Common myeloid progenitor, CD34-positive (primary cell): ENCODE measurements around the gene ERGIC1.
A peak's percentile ranks its signal among the peaks of the same experiment; 100 is the strongest.

Source experiments
- CTCF ChIA-PET: fragments of 350-600 bp; sonication (Branson Sonifier 250); formaldehyde crosslinking; loops from one replicate; lab custom pipeline; 2021; ENCODE audit warnings: antibody characterized with exemption; lab: Charles Lee
- POLR2A ChIA-PET: fragments of 350-600 bp; sonication (Branson Sonifier 250); formaldehyde crosslinking; loops from one replicate; lab custom pipeline; 2021; ENCODE audit warnings: antibody characterized with exemption; lab: Charles Lee
- DNase-seq, 3 donors: peaks; one replicate each; pipeline versions ENCODE4 v3.0.0 to v3.0.0-alpha.2; 2013
- H3K27ac ChIP-seq, 2 experiments: 1 replicate in 1 of 2; 2 replicates in 1 of 2; pipeline ENCODE4 v1.7.0; 2013; ENCODE audit warnings: inconsistent platforms in 2 of 2, low read length in 2 of 2, mild to moderate bottlenecking in 2 of 2, low read depth in 1 of 2, moderate library complexity in 1 of 2; ENCODE audit not compliant: severe bottlenecking in 2 of 2, insufficient read depth in 1 of 2, poor library complexity in 1 of 2
- H3K27me3 ChIP-seq, 5 experiments: replicated peaks in 2 of 5; 1 replicate in 3 of 5; 2 replicates in 2 of 5; pipeline versions ENCODE4 v1.6.1 to v1.7.0; 2013; ENCODE audit warnings: low read length in 4 of 5, mild to moderate bottlenecking in 2 of 5, moderate library complexity in 2 of 5, inconsistent platforms in 1 of 5; ENCODE audit not compliant: insufficient read depth in 5 of 5, control insufficient read depth in 4 of 5
- H3K36me3 ChIP-seq, 4 experiments: 1 replicate in 2 of 4; 2 replicates in 2 of 4; pipeline versions ENCODE4 v1.6.1 to v1.7.0; 2013; ENCODE audit warnings: low read length in 3 of 4, control low read depth in 1 of 4, mild to moderate bottlenecking in 1 of 4; ENCODE audit not compliant: control insufficient read depth in 4 of 4, insufficient read depth in 4 of 4
- H3K4me1 ChIP-seq, 4 experiments: 1 replicate in 3 of 4; 2 replicates in 1 of 4; pipeline versions ENCODE4 v1.6.1 to v1.7.1; 2013; ENCODE audit warnings: low read length in 3 of 4, mild to moderate bottlenecking in 3 of 4, control low read depth in 1 of 4, inconsistent platforms in 1 of 4, moderate library complexity in 1 of 4; ENCODE audit not compliant: control insufficient read depth in 4 of 4, insufficient read depth in 4 of 4; ENCODE audit errors: control extremely low read depth in 1 of 4
- H3K4me3 ChIP-seq, 7 experiments: 1 replicate in 4 of 7; 2 replicates in 3 of 7; pipeline versions ENCODE4 v1.5.1 to v1.7.0; 2013; ENCODE audit warnings: mild to moderate bottlenecking in 7 of 7, low read length in 6 of 7, moderate library complexity in 6 of 7, inconsistent platforms in 2 of 7, low read depth in 2 of 7, control low read depth in 1 of 7; ENCODE audit not compliant: insufficient read depth in 4 of 7, control insufficient read depth in 1 of 7; ENCODE audit errors: extremely low read depth in 1 of 7
- H3K9me3 ChIP-seq, 5 experiments: 1 replicate in 4 of 5; 2 replicates in 1 of 5; pipeline versions ENCODE4 v1.6.1 to v1.7.1; 2013; ENCODE audit warnings: low read length in 4 of 5, mild to moderate bottlenecking in 2 of 5, inconsistent platforms in 1 of 5, low read depth in 1 of 5, moderate library complexity in 1 of 5; ENCODE audit not compliant: control insufficient read depth in 4 of 5, insufficient read depth in 2 of 5; ENCODE audit errors: control extremely low read depth in 1 of 5
- WGBS: methylation state at CpG from one replicate; pipeline ENCODE4 v1.1.5; 2013; ENCODE audit not compliant: insufficient coverage; 5-methylcytosine and 5-hydroxymethylcytosine counted together

ERGIC1 gene

GRCh38 chr5:172866802-172867748, 33.0 kb downstream of the ERGIC1 start:
- no peaks in the 10 kb centered on the region for H3K27me3 ChIP-seq
- 95% methylated on average over 6 of the region's 9 CpGs for WGBS
- peaks cover 7 to 47% (median 42%) of the 10 kb centered on the region in 4 experiments for H3K4me1 ChIP-seq
- no peak overlapping the region for H3K27ac ChIP-seq
- DNase-seq = no peak
- H3K4me3 ChIP-seq = no peak overlapping the region
- ChIA-PET POLR2A (no interaction called here), CTCF (interaction anchor here (0.8 to 4.2 kb wide), 5 partner anchors 11 to 152 kb away, joined by 3 to 16 read pairs (median 6); no protein-coding TSS in a partner anchor)
- peaks cover 0 to 27% (median 12%) of the 10 kb centered on the region in 4 experiments for H3K36me3 ChIP-seq
- H3K9me3 ChIP-seq = no peaks in the 10 kb centered on the region

- Histone ChIP-seq H3K27me3 (no peaks in the 10 kb centered on the region), H3K36me3 (peaks cover 0 to 27% (median 10%) of the 10 kb centered on the region in 4 experiments), H3K9me3 (no peaks in the 10 kb centered on the region), H3K4me3 (no peak overlapping the region), H3K27ac (no peak overlapping the region), H3K4me1 (peaks cover 9 to 53% (median 47%) of the 10 kb centered on the region in 4 experiments)
- 76% methylated on average over 11 of the region's 11 CpGs for WGBS
- DNase-seq = no peak
- POLR2A ChIA-PET = interaction anchor here (0.5 kb wide), 1 partner anchor 91 kb away, joined by 3 read pairs; no protein-coding TSS in a partner anchor
- CTCF ChIA-PET = interaction anchor here (1.9 to 4.2 kb wide), 2 partner anchors 20 to 153 kb away, joined by 6 to 16 read pairs; no protein-coding TSS in a partner anchor
Measured at GRCh38 chr5:172867761-172868435, 33.8 kb downstream of the ERGIC1 start.

- Histone ChIP-seq H3K9me3 (no peaks in the 10 kb centered on the region), H3K4me3 (peak overlapping the region in 1 of 7 experiments; percentile 4), H3K36me3 (peaks cover 0 to 27% (median 8%) of the 10 kb centered on the region in 4 experiments), H3K4me1 (peaks cover 9 to 58% (median 53%) of the 10 kb centered on the region in 4 experiments), H3K27me3 (no peaks in the 10 kb centered on the region), H3K27ac (peak overlapping the region in 1 of 2 experiments; percentile 3)
- POLR2A ChIA-PET = interaction anchor here (0.5 kb wide), 1 partner anchor 91 kb away, joined by 3 read pairs; no protein-coding TSS in a partner anchor
- WGBS = 70% methylated on average over 7 of the region's 9 CpGs
- CTCF ChIA-PET = interaction anchor here (1.9 to 4.2 kb wide), 2 partner anchors 20 to 153 kb away, joined by 6 to 16 read pairs; no protein-coding TSS in a partner anchor
- DNase-seq = no peak
Measured at GRCh38 chr5:172868436-172868923, 34.4 kb downstream of the ERGIC1 start.

- peaks cover 9 to 64% (median 55%) of the 10 kb centered on the region in 4 experiments for H3K4me1 ChIP-seq
- 89% methylated on average over 7 of the region's 10 CpGs for WGBS
- no peaks in the 10 kb centered on the region for H3K27me3 ChIP-seq
- ChIA-PET CTCF (interaction anchor here (1.9 to 4.2 kb wide), 4 partner anchors 10 to 154 kb away, joined by 6 to 16 read pairs (median 8); no protein-coding TSS in a partner anchor), POLR2A (interaction anchor here (1.0 kb wide), 1 partner anchor 9 kb away, joined by 3 read pairs; no protein-coding TSS in a partner anchor)
- DNase-seq = peak in 1 of 3 donors; percentile 40
- peak overlapping the region in 1 of 7 experiments; percentile 4 for H3K4me3 ChIP-seq
- H3K9me3 ChIP-seq = no peaks in the 10 kb centered on the region
- peak overlapping the region in 1 of 2 experiments; percentile 3 for H3K27ac ChIP-seq
- peaks cover 0 to 27% (median 5%) of the 10 kb centered on the region in 4 experiments for H3K36me3 ChIP-seq
Measured at GRCh38 chr5:172868924-172869591, 35.0 kb downstream of the ERGIC1 start.

GRCh38 chr5:172869691-172870090, 35.6 kb downstream of the ERGIC1 start:
- DNase-seq = no peak
- H3K9me3 ChIP-seq = no peaks in the 10 kb centered on the region
- ChIA-PET POLR2A (interaction anchor here (1.0 to 1.4 kb wide), 2 partner anchors 9 to 98 kb away, joined by 3 to 8 read pairs; partner anchors contain the start of gene DUSP1), CTCF (interaction anchor here (1.0 to 4.2 kb wide), 5 partner anchors 11 to 155 kb away, joined by 3 to 16 read pairs (median 7); no protein-coding TSS in a partner anchor)
- peaks cover 0 to 27% (median 5%) of the 10 kb centered on the region in 4 experiments for H3K36me3 ChIP-seq
- peaks cover 9 to 67% (median 56%) of the 10 kb centered on the region in 4 experiments for H3K4me1 ChIP-seq
- WGBS = 100% methylated on average over 1 of the region's 1 CpG
- no peaks in the 10 kb centered on the region for H3K27me3 ChIP-seq
- H3K4me3 ChIP-seq = no peak overlapping the region
- peak overlapping the region; percentile 42 to 71 for H3K27ac ChIP-seq

GRCh38 chr5:172870291-172870714, 36.3 kb downstream of the ERGIC1 start:
- DNase-seq = peak; percentile 47 to 89 (median 80)

More at GRCh38 chr5:172870291-172870714, 36.3 kb downstream of the ERGIC1 start:
- H3K27me3 ChIP-seq = no peaks in the 10 kb centered on the region
- H3K9me3 ChIP-seq = no peaks in the 10 kb centered on the region
- peak overlapping the region in 1 of 7 experiments; percentile 5 for H3K4me3 ChIP-seq
- POLR2A ChIA-PET = interaction anchor here (1.0 to 1.4 kb wide), 2 partner anchors 10 to 99 kb away, joined by 3 to 8 read pairs; partner anchors contain the start of gene DUSP1
- CTCF ChIA-PET = interaction anchor here (0.7 to 4.2 kb wide), 11 partner anchors 11 to 156 kb away, joined by 3 to 16 read pairs (median 4); no protein-coding TSS in a partner anchor
- 2% methylated on average over 3 of the region's 4 CpGs for WGBS
- H3K27ac ChIP-seq = peak overlapping the region; percentile 48 to 71
- H3K4me1 ChIP-seq = peaks cover 9 to 73% (median 58%) of the 10 kb centered on the region in 4 experiments
- peaks cover 0 to 27% (median 5%) of the 10 kb centered on the region in 4 experiments for H3K36me3 ChIP-seq
